ENCODE data around the gene CER1. TPM values are rescaled to one million over a fixed set of nuclear protein-coding genes. Genes with fewer than 3 reads are reported as not detected.
A peak's percentile ranks its signal among the peaks of the same experiment; 100 is the strongest.

The CER1 gene
- polyA plus RNA-seq, 1 experiment, result not detected

DNA sequence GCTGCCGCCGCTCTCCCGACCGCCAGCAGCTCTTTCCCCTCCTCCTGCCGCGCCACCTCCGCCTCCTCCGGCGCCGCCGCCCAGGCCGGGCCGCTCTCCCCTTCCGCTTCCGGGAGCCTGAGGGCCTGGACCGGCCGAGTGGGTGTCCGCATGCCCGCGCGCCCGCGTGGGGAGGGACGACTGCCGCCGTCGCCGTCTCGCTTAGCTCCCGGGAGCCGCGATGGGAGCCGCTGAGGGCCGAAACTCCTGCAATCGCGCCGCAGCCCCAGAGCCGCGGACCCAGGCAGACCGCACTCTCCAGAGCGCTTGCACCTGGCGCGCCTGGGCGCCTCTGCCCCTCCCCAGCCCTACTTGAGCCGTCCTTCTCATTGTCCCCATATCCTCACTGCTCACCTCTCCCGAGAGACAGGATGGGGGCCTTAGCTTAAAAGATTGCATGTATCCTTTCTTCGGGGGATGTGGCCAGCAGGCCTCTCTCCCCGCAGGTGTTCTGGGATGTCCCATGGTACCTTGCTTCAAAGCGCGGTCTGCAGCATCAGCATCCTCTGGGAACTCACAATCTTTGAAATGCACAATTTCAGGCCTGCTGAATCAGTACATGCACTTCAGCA lies 29.2 kb downstream of the CER1 start, which contains the start of gene ZDHHC21:
Gene ZDHHC21, minus strand, starts transcription at position 182 of the 611 bp plus-strand sequence. CDS start 19,092 bp downstream, outside the sequence.
- DNase-seq (ENCODE audit: low read depth, low spot score), result no peak
- TF ChIP-seq, protein P1, sequence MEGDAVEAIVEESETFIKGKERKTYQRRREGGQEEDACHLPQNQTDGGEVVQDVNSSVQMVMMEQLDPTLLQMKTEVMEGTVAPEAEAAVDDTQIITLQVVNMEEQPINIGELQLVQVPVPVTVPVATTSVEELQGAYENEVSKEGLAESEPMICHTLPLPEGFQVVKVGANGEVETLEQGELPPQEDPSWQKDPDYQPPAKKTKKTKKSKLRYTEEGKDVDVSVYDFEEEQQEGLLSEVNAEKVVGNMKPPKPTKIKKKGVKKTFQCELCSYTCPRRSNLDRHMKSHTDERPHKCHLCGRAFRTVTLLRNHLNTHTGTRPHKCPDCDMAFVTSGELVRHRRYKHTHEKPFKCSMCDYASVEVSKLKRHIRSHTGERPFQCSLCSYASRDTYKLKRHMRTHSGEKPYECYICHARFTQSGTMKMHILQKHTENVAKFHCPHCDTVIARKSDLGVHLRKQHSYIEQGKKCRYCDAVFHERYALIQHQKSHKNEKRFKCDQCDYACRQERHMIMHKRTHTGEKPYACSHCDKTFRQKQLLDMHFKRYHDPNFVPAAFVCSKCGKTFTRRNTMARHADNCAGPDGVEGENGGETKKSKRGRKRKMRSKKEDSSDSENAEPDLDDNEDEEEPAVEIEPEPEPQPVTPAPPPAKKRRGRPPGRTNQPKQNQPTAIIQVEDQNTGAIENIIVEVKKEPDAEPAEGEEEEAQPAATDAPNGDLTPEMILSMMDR (IDR thresholded peaks at IDR 0.05; ENCODE audit: low read depth, low read length), result no peak
- H3K4me3 ChIP-seq (ENCODE audit: low read depth, low read length), result peak within 1 kb of the TSS; percentile 85
- H3K27me3 ChIP-seq (ENCODE audit: control insufficient read depth, insufficient read depth, low read length), result peaks cover 6% of the 10 kb centered on the region
- no peak within 1 kb of the TSS for H3K27ac ChIP-seq (ENCODE audit: low read depth, low read length)
- ChIA-PET POLR2A (interaction anchor here (0.6 kb wide), 1 partner anchor 62 kb away, joined by 6 read pairs; no protein-coding TSS in a partner anchor), CTCF (interaction anchor here (0.6 to 1.3 kb wide), 3 partner anchors 32 to 1604 kb away, joined by 3 to 7 read pairs (median 7); no protein-coding TSS in a partner anchor)
- no peaks in the 10 kb centered on the region; the same call in 1 of the 2 replicates for H3K9me3 ChIP-seq (ENCODE audit: control insufficient read depth, insufficient read depth, low read length)

DNA sequence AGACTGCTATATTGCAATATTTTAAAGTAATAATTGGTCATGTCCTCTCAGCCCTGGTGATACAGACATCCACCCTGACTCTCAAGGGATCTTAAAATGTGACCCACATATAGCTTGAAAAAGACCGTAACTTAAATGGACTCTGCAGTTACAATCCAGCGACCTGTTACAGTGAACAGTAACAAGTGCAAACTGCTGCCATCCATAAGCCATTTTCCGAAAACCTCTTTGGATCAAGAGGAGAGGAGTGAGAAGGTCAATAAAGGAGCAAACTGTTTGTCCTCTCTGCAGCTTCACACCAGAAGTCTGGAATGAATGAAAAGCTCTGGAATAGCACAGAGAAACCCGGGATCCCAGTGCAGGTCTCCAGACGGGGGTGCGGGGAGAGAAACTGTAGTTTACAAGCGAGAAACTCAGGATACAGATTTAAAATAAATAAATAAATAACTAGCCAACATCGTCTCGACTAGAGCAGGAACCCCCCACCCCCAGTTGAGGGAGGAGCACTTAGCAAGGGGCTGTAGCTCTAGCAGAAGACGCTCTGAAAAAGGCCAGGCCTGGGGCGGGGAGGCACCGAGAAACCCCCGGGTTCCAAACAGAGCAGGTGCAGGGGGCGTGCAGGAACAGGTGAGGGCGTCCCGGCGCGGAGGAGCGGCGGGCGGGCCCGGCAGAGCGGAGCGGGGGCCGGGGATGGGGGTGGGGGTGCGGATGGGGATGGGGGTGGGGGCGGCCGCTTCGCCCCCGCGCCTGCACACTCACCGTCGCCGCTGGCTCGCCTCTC lies 29.9 kb downstream of the CER1 start:
- peak overlapping the region; percentile 85 for H3K4me3 ChIP-seq (ENCODE audit: low read depth, low read length)
- H3K27ac ChIP-seq (ENCODE audit: low read depth, low read length), result no peak overlapping the region
- no peak for DNase-seq (ENCODE audit: low read depth, low spot score)
- peaks cover 6% of the 10 kb centered on the region for H3K27me3 ChIP-seq (ENCODE audit: control insufficient read depth, insufficient read depth, low read length)
- ChIA-PET CTCF (interaction anchor here (0.6 to 1.3 kb wide), 3 partner anchors 32 to 1604 kb away, joined by 3 to 7 read pairs (median 7); no protein-coding TSS in a partner anchor), POLR2A (interaction anchor here (0.6 kb wide), 2 partner anchors 63 to 209 kb away, joined by 3 to 6 read pairs; no protein-coding TSS in a partner anchor)
- H3K9me3 ChIP-seq (ENCODE audit: control insufficient read depth, insufficient read depth, low read length), result no peaks in the 10 kb centered on the region; the same call in 1 of the 2 replicates
- TF ChIP-seq, protein P1 (IDR thresholded peaks at IDR 0.05; ENCODE audit: low read depth, low read length), result no peak

DNA sequence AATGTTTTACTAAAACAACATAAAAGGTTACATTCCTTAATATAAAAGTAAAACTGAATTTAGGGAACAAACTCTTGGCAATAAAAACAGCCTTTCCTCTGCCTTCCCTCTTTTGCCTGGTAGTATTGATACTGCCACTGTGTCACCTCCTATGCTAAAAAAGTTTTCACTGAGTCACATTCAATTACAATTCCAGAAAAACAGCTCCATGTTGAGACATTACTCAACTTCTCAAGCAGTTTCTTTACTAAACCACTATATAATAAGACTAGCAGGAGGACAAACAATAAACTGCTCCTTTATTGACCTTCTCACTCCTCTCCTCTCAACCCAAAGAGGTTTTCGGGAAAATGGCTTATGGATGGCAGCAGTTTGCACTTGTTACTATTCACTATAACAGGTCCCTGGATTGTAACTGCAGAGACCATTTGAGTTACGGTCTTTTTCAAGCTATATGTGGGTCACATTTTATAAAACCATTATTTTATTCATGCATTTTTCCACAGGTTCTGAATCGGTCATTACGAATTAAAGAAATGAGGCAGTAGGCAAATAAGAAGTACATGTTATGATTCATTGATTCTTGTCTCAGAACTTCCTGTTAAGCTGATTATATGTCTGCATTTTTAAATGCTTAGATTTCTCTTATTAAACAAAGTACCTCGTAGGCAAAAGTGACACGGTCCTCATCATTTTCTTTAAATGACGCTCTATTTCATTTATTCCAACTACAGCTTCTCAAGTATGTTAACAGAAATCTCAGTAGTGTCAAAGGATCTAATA lies 31.4 kb downstream of the CER1 start:
- ChIA-PET CTCF (interaction anchor here (1.1 to 1.4 kb wide), 3 partner anchors 29 to 39 kb away, joined by 3 to 4 read pairs (median 3); no protein-coding TSS in a partner anchor), POLR2A (no interaction called here)
- Histone ChIP-seq H3K27me3 (ENCODE audit: control insufficient read depth, insufficient read depth, low read length) (peaks cover 2% of the 10 kb centered on the region), H3K9me3 (ENCODE audit: control insufficient read depth, insufficient read depth, low read length) (no peaks in the 10 kb centered on the region; the same call in 1 of the 2 replicates), H3K27ac (ENCODE audit: low read depth, low read length) (no peak overlapping the region), H3K4me3 (ENCODE audit: low read depth, low read length) (no peak overlapping the region)
- no peak for DNase-seq (ENCODE audit: low read depth, low spot score)
- TF ChIP-seq, protein P1 (IDR thresholded peaks at IDR 0.05; ENCODE audit: low read depth, low read length), result no peak

DNA sequence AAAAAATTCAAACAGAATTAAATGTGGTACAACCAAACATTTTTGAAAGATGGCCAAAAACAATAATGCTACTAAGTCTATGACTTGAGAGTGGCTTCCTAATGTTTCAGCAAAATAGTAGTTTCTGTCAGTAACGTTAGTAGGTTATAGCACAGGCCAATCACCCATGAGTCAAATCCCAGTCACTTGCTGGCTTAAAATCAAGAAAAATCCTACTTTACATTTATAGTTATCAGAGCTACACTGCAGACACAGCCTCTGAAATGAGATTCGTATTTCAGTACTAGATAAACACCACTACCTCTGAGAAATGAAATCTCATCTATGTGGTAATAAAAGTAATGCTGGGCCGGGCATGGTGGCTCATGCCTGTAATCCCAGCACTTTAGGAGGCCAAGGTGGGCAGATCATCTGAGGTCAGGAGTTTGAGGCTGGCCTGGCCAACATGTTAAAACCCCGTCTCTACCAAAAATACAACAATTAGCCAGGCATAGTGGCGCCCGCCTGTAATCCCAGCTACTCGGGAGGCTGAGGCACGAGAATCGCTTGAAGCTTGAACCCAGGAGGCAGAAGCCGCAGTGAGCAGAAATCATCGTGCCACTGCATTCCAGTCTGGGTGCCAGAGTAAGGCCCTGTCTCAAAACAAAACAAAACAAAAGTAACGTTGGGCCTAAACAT lies 35.4 kb downstream of the CER1 start:
- TF ChIP-seq, protein P1 (IDR thresholded peaks at IDR 0.05; ENCODE audit: low read depth, low read length), result no peak
- POLR2A ChIA-PET, result no interaction called here
- Histone ChIP-seq H3K27ac (ENCODE audit: low read depth, low read length) (no peak overlapping the region), H3K27me3 (ENCODE audit: control insufficient read depth, insufficient read depth, low read length) (no peaks in the 10 kb centered on the region), H3K4me3 (ENCODE audit: low read depth, low read length) (no peak overlapping the region), H3K9me3 (ENCODE audit: control insufficient read depth, insufficient read depth, low read length) (no peaks in the 10 kb centered on the region)
- CTCF ChIA-PET, result interaction anchor here (0.8 to 1.0 kb wide), 3 partner anchors 26 to 81 kb away, joined by 3 to 5 read pairs (median 3); no protein-coding TSS in a partner anchor
- peak; percentile 23 for DNase-seq (ENCODE audit: low read depth, low spot score)
